ENCODE results near the gene AQP2.

DNA sequence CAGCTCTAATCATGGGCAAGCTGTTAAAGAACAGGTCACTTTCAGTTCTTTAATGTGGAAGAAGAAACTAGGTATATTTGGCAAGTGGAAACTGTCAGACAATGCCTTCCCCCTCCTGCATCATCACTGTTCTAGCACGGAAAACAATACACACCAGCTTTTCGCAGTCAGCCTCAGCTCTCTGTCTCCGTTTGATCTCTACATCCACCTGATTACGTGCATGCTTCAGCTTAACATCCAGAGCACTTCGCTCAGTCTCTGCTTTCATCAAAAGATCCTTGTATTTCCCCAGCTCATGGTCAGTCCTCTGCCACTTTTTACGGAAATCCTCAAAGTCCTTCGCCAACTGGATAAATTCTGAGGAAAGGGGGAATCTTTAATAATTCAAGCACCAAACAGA lies 55.7 kb downstream of the AQP2 start:
- no peak for TF ChIP-seq CTCF (IDR thresholded peaks at IDR 0.05)
- TF ChIP-seq POLR2A (IDR thresholded peaks at IDR 0.05): no peak
- TF ChIP-seq POLR2AphosphoS5 (IDR thresholded peaks at IDR 0.05): no peak

Data from breast epithelium (tissue), 3 donors.